HG03045 (cell line): ENCODE data around the gene CSNK2A3.

ENCODE experiments used
- ATAC-seq: cut with Tn5 transposase; IDR thresholded peaks from one replicate; pipeline ENCODE4 v1.9.1; 2021; ENCODE audit warnings: mild to moderate bottlenecking, moderate library complexity; ENCODE audit not compliant: unreplicated experiment

CSNK2A3 gene

DNA sequence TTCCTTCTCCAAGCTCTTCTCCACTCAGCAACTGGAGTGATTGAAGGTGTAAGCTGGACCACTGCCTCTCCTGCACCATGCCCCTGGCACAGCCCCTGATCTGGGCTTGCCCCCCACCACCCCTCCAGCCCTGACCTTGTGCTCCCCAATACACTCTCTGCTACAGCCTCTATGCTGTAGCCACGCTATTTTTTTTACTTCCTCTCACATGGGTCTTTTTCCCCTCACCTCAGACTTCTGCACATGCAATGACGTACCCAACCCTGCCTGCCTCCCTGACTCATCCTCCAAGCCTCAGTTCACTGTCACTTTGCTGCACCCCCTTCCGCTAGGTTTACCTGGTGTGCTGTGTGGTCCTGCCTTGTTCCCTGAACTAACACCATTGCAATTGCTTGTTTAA lies 9.0 kb downstream of the CSNK2A3 start:
- no peak for ATAC-seq

DNA sequence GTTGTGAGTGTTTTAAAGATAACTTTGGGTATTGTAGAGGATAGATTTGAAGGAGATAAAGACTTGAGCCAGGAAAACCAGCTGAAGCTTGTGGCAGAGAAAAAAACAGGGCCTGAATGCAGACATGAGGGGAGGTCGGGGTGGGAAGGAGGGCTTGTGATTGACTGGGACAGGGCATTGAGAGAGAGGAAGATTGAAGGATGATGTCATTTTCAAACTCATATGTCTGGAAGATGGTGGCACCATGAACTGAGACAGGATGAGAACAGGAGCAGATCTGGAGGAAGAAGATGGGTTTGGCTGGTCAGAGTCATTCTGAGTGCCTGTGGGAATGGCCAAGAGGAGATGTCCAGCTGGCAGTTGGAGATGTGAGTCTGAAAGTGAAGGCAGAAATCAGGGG lies 14.7 kb downstream of the CSNK2A3 start:
- no peak for ATAC-seq

DNA sequence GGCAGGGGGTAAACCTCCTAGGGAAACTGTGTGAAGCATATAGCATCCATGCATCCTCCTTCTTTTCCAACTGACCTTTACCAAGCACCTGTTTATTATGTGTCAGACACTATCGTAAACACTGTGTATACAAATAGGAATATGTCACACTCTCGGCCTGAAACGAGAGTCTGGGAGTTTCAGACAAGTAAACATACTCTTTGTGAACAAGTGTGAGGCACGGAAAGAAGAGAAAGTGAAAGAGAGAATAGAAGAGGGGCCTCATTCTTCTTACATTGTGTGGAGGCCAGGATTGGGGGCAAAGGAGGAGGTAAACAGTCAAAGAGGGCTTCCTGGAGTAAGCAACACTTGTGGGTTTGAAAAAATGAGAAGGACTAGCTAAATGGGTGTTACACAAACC lies 16.4 kb downstream of the CSNK2A3 start:
- ATAC-seq: no peak

GRCh38 chr11:11335043-11335442 lies 18.0 kb downstream of the CSNK2A3 start:
- ATAC-seq: no peak

DNA sequence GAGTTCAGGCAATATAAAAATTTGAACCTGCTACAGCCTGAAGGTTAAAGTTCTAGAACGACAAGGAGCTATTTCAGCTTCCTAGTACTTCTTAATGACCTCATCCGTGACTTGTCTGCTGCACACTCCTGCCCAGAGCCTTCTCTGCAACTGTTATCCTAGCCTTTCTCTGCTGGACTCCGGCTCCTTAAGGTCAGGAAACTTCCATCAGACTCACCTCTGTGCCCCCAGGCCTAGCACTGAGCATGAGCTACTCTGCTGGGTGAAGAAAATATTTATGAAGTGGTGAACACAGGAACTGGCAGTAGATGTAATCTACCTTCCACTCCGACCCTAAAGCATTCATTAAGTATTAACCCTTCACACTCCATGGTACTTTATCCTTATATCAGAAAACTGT lies 18.4 kb downstream of the CSNK2A3 start:
- no peak for ATAC-seq

DNA sequence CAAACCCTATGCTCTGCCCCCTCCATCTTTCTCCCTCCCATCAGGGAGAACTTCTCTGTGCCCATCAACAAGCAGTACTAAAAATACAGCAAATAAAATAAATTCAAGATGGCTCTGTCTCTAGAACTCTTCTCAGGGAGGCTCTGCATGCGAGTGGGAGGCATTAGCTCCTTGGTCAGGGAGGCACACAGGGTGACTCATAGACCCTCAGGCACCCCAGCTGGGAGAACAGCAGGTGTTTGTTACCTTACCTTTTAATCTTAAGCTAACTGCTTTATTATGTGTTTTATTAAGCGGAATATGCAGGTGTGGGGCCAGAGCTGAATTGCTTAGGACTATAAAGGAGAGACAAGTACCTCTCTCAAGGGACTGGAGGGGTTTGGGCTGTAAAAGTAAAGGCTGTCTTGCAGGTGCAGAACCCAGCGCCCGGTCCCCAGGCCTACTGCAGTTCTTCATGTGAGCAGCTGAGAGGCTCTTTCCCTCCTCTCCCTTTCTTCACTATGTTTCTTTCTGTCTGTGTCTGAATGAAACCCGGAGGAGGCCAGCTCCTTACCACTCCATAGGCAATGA lies 20.8 kb downstream of the CSNK2A3 start:
- no peak for ATAC-seq

- no peak for ATAC-seq
These were observed 23.8 kb downstream of the CSNK2A3 start for GRCh38 chr11:11329062-11329806.

- no peak for ATAC-seq
These were observed 29.0 kb downstream of the CSNK2A3 start for GRCh38 chr11:11324090-11324489.

- no peak for ATAC-seq
These were observed 30.9 kb downstream of the CSNK2A3 start for GRCh38 chr11:11322101-11322500.

DNA sequence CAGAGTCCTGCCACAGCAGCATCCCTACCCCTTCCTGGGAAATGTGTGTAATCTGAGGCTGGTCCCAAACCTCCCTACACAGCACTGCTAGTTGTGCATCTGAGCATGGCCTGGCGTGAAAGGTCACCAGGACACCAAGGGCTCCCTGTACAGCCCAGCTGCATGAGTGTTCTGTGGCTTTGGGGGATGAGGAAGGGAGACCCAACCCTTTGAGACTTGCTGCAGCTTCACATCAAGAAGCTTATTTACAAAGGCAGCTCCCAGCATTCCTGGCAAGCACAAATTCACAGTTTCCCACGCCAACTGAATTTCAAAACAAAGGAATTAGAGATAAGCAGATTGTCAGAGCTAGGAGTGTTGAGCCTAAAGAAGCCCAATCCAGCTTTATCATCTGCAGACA lies 32.2 kb downstream of the CSNK2A3 start:
- no peak for ATAC-seq

- no peak for ATAC-seq
These were observed 34.1 kb downstream of the CSNK2A3 start for GRCh38 chr11:11318961-11319360.

DNA sequence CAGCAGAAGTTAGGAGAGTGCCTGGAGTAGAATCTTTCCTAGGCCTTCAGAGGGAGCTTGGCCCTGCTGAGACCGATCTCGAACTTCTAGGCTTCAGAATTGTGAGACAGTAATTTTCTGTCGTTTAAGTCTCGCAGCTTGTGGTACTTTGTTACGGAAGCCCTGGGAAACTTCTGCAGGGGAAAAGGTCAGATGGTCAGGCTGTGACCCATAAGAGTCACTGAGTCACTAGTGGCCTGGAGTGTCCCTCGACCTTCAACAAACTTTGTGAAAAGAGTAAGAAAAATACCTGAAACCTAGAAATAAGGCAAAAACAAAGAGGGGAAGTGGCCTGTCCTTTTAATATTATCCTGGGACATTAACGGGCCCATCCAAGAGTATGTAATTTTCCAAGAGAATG lies 34.6 kb downstream of the CSNK2A3 start:
- ATAC-seq: no peak

DNA sequence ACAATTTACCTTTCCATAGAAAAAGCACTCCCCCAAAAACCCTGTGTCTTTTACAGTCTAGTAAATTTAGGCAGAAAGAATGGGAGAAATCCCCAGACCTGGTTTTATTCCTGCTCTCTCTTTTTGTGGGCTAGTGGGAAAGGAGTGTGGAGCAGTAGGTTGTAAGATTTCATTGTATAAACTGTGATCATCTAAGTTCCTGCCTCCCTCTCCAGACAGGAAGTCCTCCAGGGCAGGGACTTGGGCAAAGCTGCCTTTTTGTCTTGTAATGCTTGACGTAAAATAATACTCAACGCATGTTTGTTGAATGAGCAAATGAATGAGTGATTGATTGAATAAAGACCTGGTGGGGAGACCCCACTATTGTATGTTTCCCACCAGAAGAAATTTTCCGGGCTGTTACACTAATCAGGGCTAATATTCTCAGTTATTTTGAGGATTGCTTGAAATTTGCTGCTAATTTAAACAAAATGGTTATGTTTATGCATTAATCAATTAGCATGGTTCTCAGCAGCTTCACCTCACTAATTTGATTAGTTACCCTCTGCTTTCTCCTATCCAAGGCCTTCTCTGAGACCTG lies 36.3 kb downstream of the CSNK2A3 start:
- ATAC-seq: no peak

DNA sequence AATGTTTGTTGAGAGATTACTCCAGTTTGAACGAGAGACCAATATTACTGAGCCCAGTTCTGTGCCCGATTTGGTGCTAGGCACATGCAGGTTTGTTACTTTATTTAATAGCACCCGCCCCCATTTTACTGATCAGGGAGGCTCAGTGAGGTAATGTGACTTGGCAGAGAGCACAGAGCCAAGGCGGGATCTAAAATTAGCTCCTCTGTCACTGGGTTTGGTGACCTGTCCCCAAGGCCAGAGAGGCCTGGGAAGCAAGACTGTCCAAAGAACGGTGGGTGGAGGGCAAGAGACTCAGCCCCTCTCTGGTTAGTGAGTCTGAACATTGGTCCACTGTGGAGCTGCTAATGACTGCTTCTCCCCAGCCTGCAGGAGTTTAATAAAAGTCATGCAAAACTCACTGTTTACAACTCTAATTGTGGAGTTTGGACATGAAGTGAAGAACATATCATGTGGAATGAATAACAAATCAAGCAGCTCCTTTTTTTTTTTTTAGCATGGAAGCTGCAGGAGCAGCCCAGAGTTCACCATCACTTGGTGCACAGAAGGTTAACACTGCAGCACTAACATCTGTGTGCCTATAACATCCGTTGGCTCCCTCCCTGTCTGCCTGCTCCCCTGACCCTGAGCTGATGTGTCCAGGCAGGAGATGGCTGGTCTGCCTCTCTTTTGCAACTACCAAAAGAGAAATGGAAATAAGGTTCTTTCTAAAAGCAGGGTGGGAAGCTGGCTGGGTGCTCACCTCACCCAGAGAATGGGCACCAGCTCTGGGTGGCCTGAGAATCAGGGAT lies 39.0 kb downstream of the CSNK2A3 start:
- ATAC-seq: no peak

GRCh38 chr11:11313426-11313825 lies 39.6 kb downstream of the CSNK2A3 start:
- no peak for ATAC-seq

DNA sequence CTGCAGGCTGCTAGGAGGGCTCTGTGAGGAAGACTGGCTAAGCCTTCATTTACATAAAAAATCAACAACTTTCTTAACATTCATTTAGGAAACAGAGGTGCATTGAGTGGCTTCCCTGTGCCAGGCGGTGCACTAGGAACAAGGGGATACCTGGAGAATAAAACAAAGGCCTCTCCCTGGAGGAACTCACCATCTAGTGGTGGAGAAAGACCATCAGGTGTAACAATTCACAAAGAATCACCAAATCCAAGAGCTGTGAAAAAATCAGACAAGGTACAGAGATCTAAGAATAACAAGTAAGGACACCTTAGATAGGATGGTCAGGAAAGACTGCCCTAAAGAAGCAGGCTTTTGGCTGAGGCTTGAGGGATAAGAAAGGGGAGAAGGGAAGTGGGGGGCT lies 40.3 kb downstream of the CSNK2A3 start:
- no peak for ATAC-seq

- no peak for ATAC-seq
These were observed 41.9 kb downstream of the CSNK2A3 start for GRCh38 chr11:11311169-11311568.

- ATAC-seq: no peak
These were observed 43.1 kb downstream of the CSNK2A3 start for GRCh38 chr11:11309906-11310305.

GRCh38 chr11:11308249-11308648 lies 44.8 kb downstream of the CSNK2A3 start:
- no peak for ATAC-seq

DNA sequence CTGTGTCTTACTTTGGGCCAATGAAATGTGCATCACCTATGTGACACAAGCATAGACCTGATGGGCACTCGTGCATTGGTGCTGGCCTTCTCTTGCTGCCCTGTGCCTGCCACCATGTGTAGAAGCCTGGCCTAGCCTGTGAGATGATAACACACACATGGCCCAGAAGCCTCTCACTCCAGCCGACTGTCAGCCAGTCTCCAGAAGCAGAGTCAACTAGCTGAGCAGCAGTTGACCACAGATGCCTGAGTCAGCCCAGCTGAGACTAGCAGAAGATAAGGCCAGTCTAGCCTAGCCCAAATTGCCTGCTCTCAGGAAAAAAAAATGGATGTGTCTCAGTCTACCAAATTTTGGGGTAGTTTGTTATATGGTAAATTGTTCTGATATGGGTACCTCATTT lies 46.2 kb downstream of the CSNK2A3 start:
- no peak for ATAC-seq

DNA sequence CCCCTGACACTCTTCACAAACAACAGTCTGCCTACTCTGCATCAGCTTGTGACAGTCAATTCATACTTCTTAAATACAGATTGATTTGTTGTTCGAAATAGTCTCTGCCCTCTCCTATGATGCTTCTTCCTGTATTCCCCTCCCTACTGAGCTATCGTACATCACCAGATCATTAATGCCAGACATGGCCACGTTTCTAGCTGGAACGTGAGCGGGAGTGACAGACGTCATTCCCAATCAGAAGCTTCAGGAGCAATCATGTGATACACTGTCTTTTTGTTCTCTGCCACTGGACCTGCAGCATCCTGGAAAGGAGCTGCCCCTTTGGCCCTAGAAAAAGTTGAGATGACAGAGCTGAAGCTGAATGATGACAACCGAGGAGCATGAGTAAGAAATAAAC lies 48.5 kb downstream of the CSNK2A3 start:
- no peak for ATAC-seq

DNA sequence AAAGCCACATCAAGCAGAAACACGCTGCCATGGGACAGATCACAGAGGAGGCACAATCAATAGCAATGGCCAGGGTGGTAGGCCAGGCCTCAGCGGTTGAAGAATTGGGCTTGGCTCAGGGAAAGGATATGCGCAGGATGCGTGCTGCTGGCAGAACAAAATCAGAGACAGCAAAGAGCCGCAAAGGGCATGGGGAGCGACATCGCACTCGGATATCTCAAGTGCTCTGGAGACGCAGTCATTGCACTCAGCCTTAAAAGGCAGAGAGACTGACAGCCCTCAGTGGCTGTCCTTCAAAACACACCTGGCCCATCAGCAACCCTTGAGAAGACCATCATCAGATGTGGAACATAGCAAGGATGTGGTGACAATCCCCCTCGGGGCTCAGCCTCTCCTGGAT lies 50.5 kb downstream of the CSNK2A3 start:
- no peak for ATAC-seq
